LNCAP (cell line): ENCODE measurements around the gene DDX19B.

Experiments
- TF ChIP-seq, protein P1 (sequence below): fragments of 450-650 bp; IDR thresholded peaks from 2 replicates; pipeline ENCODE4 v1.5.1; 2017; ENCODE audit warnings: mild to moderate bottlenecking

DDX19B gene

DNA sequence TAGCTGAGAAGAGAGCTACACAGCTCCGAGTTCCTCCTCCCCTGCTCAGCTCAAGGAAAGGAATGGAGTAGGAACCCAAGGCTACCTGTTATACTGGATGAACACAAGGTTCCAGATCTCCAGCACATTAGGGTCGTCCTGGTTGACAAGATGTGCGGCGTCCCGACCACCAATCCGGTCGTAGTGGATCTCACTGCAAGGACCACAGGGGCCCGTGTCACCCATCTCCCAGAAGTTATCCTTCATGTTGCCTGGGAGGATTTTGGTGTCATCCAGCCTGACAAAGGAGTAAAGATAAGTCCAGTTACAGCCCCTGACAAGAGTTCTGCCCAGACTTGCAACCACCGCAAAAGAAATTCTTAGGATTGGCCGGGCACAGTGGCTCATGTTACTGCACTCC, 27.3 kb upstream of the DDX19B start:
- TF ChIP-seq, protein P1, sequence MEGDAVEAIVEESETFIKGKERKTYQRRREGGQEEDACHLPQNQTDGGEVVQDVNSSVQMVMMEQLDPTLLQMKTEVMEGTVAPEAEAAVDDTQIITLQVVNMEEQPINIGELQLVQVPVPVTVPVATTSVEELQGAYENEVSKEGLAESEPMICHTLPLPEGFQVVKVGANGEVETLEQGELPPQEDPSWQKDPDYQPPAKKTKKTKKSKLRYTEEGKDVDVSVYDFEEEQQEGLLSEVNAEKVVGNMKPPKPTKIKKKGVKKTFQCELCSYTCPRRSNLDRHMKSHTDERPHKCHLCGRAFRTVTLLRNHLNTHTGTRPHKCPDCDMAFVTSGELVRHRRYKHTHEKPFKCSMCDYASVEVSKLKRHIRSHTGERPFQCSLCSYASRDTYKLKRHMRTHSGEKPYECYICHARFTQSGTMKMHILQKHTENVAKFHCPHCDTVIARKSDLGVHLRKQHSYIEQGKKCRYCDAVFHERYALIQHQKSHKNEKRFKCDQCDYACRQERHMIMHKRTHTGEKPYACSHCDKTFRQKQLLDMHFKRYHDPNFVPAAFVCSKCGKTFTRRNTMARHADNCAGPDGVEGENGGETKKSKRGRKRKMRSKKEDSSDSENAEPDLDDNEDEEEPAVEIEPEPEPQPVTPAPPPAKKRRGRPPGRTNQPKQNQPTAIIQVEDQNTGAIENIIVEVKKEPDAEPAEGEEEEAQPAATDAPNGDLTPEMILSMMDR = no peak

DNA sequence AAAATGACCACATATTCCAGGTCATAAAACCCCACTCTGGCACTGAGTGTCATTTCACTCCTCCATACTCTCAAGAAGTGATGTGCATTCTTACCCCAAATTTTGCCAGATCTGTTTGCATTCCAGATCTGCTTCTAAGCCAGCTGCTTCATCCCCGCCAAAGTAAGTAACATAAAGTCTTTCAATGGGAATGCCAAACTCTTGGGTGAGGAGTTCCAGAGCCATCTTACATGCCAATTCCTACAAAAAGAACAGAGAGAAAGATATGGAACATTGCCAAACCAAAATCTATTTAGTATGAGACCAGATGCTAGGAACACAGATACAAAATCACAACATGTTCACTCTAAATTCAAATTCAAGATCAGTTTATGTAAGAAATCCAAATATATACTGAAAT, 22.6 kb upstream of the DDX19B start:
- TF ChIP-seq, protein P1 = no peak

GRCh38 chr16:70289229-70290094, 9.5 kb upstream of the DDX19B start, which contains the start of gene AARS1:
AARS1 (minus strand) TSS chr16:70289506; CDS start chr16:70282763, 6,743 bp downstream.
- TF ChIP-seq, protein P1 = no peak

- TF ChIP-seq, protein P1 = no peak
Observed at GRCh38 chr16:70290949-70291519, 8.0 kb upstream of the DDX19B start.

- TF ChIP-seq, protein P1 = no peak
Observed at GRCh38 chr16:70294385-70295025, 4.5 kb upstream of the DDX19B start.

DNA sequence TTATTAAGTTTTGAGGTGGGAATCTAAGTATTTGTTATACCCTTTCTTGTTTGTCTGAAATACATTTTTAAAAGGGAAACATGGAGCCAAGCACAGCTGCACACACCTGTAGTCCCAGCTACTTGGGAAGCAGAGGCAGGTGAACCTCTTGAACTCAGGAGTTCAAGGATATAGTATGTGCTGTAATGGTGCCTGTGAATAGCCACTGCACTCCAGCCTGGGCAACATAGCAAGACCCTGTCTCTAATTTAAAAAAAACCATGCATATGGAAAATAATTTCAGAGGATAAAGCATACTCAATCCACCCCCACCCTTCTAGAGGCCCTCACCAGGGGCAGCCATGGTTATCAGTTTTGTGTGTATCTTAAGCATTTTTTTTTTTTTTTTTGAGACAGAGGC, 3.4 kb upstream of the DDX19B start:
- TF ChIP-seq, protein P1 = no peak

GRCh38 chr16:70301121-70301520, 2.1 kb downstream of the DDX19B start:
- TF ChIP-seq, protein P1 = no peak
